HL-60/S4 treated with retinoic acid at 250 ng/mL for 4 days and 3 days (cell line): Measurements from ENCODE around the gene CLECL1.
"Not testable (repeated sequence)": the region's sequence is repeated elsewhere in the genome, so short reads cannot be mapped to it uniquely, and the experiment has no call there.

Experiments
- in situ Hi-C: fragments of 300-500 bp; cut with MboI; formaldehyde crosslinking; loops from 2 replicates; pipeline ENCODE4 v1.7.0; 2022; ENCODE audit warnings: low sequenced_read_pairs

The CLECL1 gene

GRCh38 chr12:9699898-9700605 lies 32.8 kb downstream of the CLECL1 start:
- in situ Hi-C loops = loop anchor here (25.0 kb wide), 1 partner anchor 363 kb away; no protein-coding TSS in a partner anchor

- in situ Hi-C loops = no loop called here
Measured at GRCh38 chr12:9699269-9699897, 33.5 kb downstream of the CLECL1 start.

GRCh38 chr12:9698681-9699080 lies 34.2 kb downstream of the CLECL1 start:
- in situ Hi-C loops = no loop called here

GRCh38 chr12:9697619-9698018 lies 35.3 kb downstream of the CLECL1 start:
- in situ Hi-C loops = no loop called here

- in situ Hi-C loops = not testable (repeated sequence)
Measured at GRCh38 chr12:9695661-9696060, 37.2 kb downstream of the CLECL1 start.

- in situ Hi-C loops = not testable (repeated sequence)
Measured at GRCh38 chr12:9695150-9695549, 37.7 kb downstream of the CLECL1 start.

GRCh38 chr12:9694241-9694640 lies 38.7 kb downstream of the CLECL1 start:
- in situ Hi-C loops = no loop called here

- in situ Hi-C loops = no loop called here
Measured at GRCh38 chr12:9692909-9693308, 40.0 kb downstream of the CLECL1 start.

GRCh38 chr12:9687228-9687627 lies 45.7 kb downstream of the CLECL1 start:
- in situ Hi-C loops = no loop called here

GRCh38 chr12:9685915-9686314 lies 47.0 kb downstream of the CLECL1 start:
- in situ Hi-C loops = no loop called here

GRCh38 chr12:9685366-9685765 lies 47.5 kb downstream of the CLECL1 start:
- in situ Hi-C loops = not testable (repeated sequence)

- in situ Hi-C loops = not testable (repeated sequence)
Measured at GRCh38 chr12:9682949-9683348, 49.9 kb downstream of the CLECL1 start.

- in situ Hi-C loops = not testable (repeated sequence)
Measured at GRCh38 chr12:9682508-9682907, 50.4 kb downstream of the CLECL1 start.

- in situ Hi-C loops = no loop called here
Measured at GRCh38 chr12:9674226-9674590, 58.7 kb downstream of the CLECL1 start.

- in situ Hi-C loops = no loop called here
Measured at GRCh38 chr12:9673404-9674225, 59.3 kb downstream of the CLECL1 start.
